Peyer's patch (tissue), 4 donors: ENCODE results near the gene KLF13. TPM values are rescaled to one million over a fixed set of nuclear protein-coding genes. Genes with fewer than 3 reads are reported as not detected.
A peak's percentile ranks its signal among the peaks of the same experiment; 100 is the strongest.

Source experiments
- DNase-seq, 3 donors: peaks; one replicate each; pipeline ENCODE4 v3.0.0-alpha.2; 2017 to 2019
- H3K27ac ChIP-seq, 4 donors: fragments of 200-600 bp; sonication (generic); one replicate each; pipeline ENCODE4 v1.5.1; 2016 to 2019
- H3K27me3 ChIP-seq, 2 donors: fragments of 200-600 bp; sonication (generic); one replicate each; pipeline ENCODE4 v1.5.1; 2019
- H3K36me3 ChIP-seq, 3 donors: fragments of 200-600 bp; sonication (generic); one replicate each; pipeline ENCODE4 v1.5.1; 2016 to 2019
- H3K4me1 ChIP-seq, 4 donors: fragments of 200-600 bp; sonication (generic); one replicate each; pipeline ENCODE4 v1.5.1; 2016 to 2019
- H3K4me3 ChIP-seq, 4 donors: fragments of 200-600 bp; sonication (generic); 1 replicate in 3 of 4; 2 replicates in 1 of 4; pipeline ENCODE4 v1.5.1; 2016 to 2019; ENCODE audit warnings: mild to moderate bottlenecking in 1 of 4
- H3K9me3 ChIP-seq, 4 donors: fragments of 200-600 bp; sonication (generic); one replicate each; pipeline ENCODE4 v1.5.1; 2016 to 2019; ENCODE audit warnings: mild to moderate bottlenecking in 1 of 4
- CTCF ChIP-seq, 6 experiments: fragments of 450-650 bp in 4 of 6; fragments of 200-600 bp in 2 of 6; sonication (generic) in 1 of 6; IDR thresholded peaks; one replicate each; pipeline ENCODE4 v1.5.1; 2017 to 2019; ENCODE audit warnings: antibody characterized with exemption in 6 of 6, mild to moderate bottlenecking in 3 of 6, moderate library complexity in 1 of 6
- POLR2A ChIP-seq, 2 donors: fragments of 450-650 bp; IDR thresholded peaks; one replicate each; pipeline ENCODE4 v1.5.1; 2017; ENCODE audit warnings: antibody characterized with exemption in 2 of 2, mild to moderate bottlenecking in 2 of 2, moderate library complexity in 2 of 2
- total RNA-seq, 4 donors: library from RNA; depleted of rRNA; stranded (reverse); fragments of >200 nt; gene quantifications; one replicate each; pipeline ENCODE4 v1.1.0, GENCODE V29; 2016

The KLF13 gene
- total RNA-seq, 4 donors from 2014 or later, result 51.2 to 80.4 (median 75.6) TPM

- peak in 1 of 3 donors; percentile 42 for DNase-seq
- Histone ChIP-seq H3K36me3 (no peaks in the 10 kb centered on the region), H3K9me3 (no peaks in the 10 kb centered on the region), H3K4me1 (peaks cover 46 to 100% (median 83%) of the 10 kb centered on the region in 4 donors), H3K27ac (peak overlapping the region in 1 of 4 donors; percentile 89), H3K4me3 (no peak overlapping the region), H3K27me3 (no peaks in the 10 kb centered on the region)
- TF ChIP-seq CTCF (IDR thresholded peaks at IDR 0.05) (no peak), POLR2A (IDR thresholded peaks at IDR 0.05) (no peak)
These were observed 14.4 kb downstream of the KLF13 start for GRCh38 chr15:31341071-31341470.

- TF ChIP-seq CTCF (IDR thresholded peaks at IDR 0.05) (no peak), POLR2A (IDR thresholded peaks at IDR 0.05) (no peak)
- Histone ChIP-seq H3K27me3 (no peaks in the 10 kb centered on the region), H3K36me3 (no peaks in the 10 kb centered on the region), H3K4me3 (no peak overlapping the region), H3K4me1 (peaks cover 49 to 100% (median 85%) of the 10 kb centered on the region in 4 donors), H3K9me3 (no peaks in the 10 kb centered on the region), H3K27ac (peak overlapping the region; percentile 56 to 90 (median 88))
- peak in 2 of 3 donors; percentile 48 to 55 for DNase-seq
These were observed 15.0 kb downstream of the KLF13 start for GRCh38 chr15:31341496-31342195.

DNA sequence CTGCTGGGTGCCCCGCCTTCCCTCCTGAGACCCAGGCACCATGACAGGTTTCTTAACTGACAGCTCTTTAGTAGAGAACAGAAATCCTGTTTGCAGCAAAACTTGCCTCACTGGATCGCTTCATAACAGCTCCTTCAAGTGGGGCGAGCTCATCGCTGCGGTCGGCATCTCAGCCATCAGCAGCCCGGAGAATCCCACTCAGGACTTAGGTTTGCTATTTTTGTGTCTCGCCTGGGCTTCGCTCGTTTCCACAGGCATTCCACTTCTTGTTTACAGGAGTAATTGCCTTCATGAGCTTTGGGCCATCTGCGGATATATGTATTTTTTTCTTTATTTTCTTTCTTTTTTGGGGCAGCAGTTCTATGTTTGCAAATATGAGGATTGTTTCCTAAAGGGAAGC lies 15.7 kb downstream of the KLF13 start:
- Histone ChIP-seq H3K27ac (peak overlapping the region; percentile 88 to 96 (median 90)), H3K4me3 (peak overlapping the region in 1 of 4 donors; percentile 1), H3K9me3 (no peaks in the 10 kb centered on the region), H3K27me3 (no peaks in the 10 kb centered on the region), H3K36me3 (no peaks in the 10 kb centered on the region), H3K4me1 (peaks cover 48 to 100% (median 90%) of the 10 kb centered on the region in 4 donors)
- no peak for DNase-seq
- TF ChIP-seq POLR2A (IDR thresholded peaks at IDR 0.05), result no peak
- no peak for TF ChIP-seq CTCF (IDR thresholded peaks at IDR 0.05)

DNA sequence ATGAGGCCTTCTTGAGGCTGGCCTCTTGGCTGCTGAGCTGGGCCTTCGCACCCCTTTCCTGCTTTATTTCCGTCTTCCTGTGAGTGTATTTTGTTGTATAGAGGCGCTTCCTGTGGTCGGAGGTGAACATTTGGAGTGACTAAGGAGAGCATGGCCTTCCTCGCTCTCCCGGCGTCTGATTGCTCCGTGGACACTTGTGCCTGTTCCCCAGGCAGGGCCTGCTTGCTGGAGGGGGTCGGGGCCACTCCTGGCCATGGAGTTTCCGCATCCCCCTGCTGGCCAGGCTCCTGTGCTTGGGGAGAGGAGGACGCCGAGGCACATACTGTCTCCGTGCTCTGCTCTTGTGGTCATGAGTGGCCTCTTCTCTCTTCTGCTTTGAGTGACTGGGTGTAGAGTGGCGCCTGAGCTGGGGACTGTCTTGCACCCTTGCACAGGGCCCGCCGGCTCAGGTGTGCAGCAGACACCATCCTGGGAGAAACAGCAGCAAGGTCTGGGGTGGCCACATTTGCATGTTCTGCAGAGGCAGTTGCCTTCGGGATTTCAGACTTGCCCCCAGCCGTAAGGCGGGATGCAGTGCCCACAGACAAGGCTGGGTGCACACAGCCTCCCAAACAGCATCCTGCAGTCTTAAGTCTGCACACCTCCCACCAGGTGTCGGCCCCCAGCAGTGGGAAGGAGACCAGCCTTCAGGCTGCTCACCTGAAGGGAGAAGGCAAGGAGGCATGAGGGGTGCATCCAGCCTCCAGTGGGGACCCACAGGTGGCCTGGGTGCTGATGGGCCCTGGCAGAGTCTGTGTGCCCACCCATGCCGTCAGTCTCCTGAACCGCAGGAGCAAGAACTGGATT lies 16.4 kb downstream of the KLF13 start:
- Histone ChIP-seq H3K4me1 (peaks cover 45 to 100% (median 89%) of the 10 kb centered on the region in 4 donors), H3K36me3 (peaks cover 0 to 2% (median 0%) of the 10 kb centered on the region in 3 donors), H3K4me3 (peak overlapping the region in 2 of 4 donors; percentile 1 to 12), H3K27me3 (no peaks in the 10 kb centered on the region), H3K9me3 (no peaks in the 10 kb centered on the region), H3K27ac (peak overlapping the region; percentile 88 to 96 (median 90))
- peak in 2 of 3 donors; percentile 50 to 64 for DNase-seq
- no peak for TF ChIP-seq CTCF (IDR thresholded peaks at IDR 0.05)

DNA sequence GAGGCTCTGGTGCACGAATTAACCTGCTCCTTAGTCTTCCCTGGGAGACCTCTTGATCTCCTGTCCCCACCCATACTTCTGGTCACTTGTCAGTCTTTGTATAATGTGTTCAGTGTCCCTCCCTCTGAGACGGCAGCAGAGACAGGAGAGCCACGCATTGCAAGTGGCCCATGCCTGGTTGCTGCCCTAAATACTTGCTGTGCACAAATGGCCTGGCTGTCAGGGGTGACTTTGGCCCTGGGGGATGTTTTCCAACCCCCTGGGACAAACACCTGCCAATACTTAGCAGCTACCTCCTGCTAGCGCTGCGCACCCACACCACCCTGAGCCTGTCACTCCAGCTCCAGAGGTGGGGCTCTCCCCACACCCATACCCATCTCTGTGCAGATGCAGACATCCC lies 17.2 kb downstream of the KLF13 start:
- DNase-seq, result no peak
- peaks cover 39 to 97% (median 84%) of the 10 kb centered on the region in 4 donors for H3K4me1 ChIP-seq

More for the DNA sequence above, 17.2 kb downstream of the KLF13 start:
- H3K27me3 ChIP-seq, result no peaks in the 10 kb centered on the region
- peak overlapping the region; percentile 88 to 96 (median 90) for H3K27ac ChIP-seq
- H3K9me3 ChIP-seq, result no peaks in the 10 kb centered on the region
- no peak overlapping the region for H3K4me3 ChIP-seq
- TF ChIP-seq CTCF (IDR thresholded peaks at IDR 0.05), result no peak
- peak in 1 of 2 donors; percentile 15 for TF ChIP-seq POLR2A (IDR thresholded peaks at IDR 0.05)
- H3K36me3 ChIP-seq, result peaks cover 0 to 9% (median 0%) of the 10 kb centered on the region in 3 donors
